ENCODE measurements around the gene E2F3. TPM values are rescaled to one million over a fixed set of nuclear protein-coding genes. Genes with fewer than 3 reads are reported as not detected.

Gene E2F3
- total RNA-seq, 6 experiments from 2014 or later: 1.1 to 6.3 (median 4.1) TPM

DNA sequence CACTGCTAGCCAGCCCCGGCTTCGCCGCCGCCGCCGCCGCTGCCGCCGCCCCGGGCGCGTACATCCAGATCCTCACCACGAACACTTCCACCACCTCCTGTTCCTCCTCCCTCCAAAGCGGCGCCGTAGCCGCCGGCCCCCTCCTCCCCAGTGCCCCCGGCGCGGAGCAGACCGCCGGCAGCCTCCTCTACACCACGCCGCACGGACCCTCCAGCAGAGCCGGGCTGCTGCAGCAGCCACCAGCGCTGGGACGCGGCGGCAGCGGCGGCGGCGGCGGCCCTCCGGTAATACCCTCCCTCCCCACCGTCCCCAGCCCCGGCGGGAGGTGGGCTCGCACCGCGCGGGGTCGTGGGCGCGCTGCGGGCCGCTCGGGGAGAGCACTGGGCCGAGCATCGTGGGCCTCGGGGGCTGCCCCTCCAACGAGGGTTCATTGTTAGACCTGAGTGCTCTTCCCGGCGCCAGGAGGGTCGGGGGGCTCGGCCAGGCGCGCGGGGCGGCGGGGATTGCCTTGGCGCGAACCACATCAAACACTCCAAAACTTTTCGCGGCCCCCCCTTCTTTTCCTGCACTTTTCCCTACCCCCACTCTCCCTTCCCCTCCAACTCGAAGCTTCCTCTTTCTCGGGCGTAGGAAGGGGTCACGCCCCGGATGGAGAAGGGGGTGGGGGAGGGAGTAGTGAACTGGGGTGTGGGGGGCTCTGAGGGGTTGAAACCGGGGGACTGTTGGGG is 827 bp downstream of the E2F3 start:
- DNase-seq (peak; percentile 57 to 64 (median 62)), ATAC-seq (peak in 2 of 4 donors; percentile 15 to 19)
- Histone ChIP-seq H3K27me3 (no peaks in the 10 kb centered on the region), H3K36me3 (no peaks in the 10 kb centered on the region), H3K4me3 (peak overlapping the region; percentile 47 to 73 (median 71)), H3K27ac (peak overlapping the region; percentile 10 to 93 (median 79)), H3K9me3 (no peaks in the 10 kb centered on the region), H3K4me1 (no peaks in the 10 kb centered on the region)
- TF ChIP-seq POLR2A (IDR thresholded peaks at IDR 0.05): no peak
- TF ChIP-seq, protein P1, sequence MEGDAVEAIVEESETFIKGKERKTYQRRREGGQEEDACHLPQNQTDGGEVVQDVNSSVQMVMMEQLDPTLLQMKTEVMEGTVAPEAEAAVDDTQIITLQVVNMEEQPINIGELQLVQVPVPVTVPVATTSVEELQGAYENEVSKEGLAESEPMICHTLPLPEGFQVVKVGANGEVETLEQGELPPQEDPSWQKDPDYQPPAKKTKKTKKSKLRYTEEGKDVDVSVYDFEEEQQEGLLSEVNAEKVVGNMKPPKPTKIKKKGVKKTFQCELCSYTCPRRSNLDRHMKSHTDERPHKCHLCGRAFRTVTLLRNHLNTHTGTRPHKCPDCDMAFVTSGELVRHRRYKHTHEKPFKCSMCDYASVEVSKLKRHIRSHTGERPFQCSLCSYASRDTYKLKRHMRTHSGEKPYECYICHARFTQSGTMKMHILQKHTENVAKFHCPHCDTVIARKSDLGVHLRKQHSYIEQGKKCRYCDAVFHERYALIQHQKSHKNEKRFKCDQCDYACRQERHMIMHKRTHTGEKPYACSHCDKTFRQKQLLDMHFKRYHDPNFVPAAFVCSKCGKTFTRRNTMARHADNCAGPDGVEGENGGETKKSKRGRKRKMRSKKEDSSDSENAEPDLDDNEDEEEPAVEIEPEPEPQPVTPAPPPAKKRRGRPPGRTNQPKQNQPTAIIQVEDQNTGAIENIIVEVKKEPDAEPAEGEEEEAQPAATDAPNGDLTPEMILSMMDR (IDR thresholded peaks at IDR 0.05): no peak
- intact Hi-C loops (cut with DNase I): no loop called here
- 0% methylated on average over 9 of the region's 73 CpGs for WGBS (ENCODE audit: insufficient coverage, low coverage, low lambda C conversion rate, missing lambda C conversion rate)

DNA sequence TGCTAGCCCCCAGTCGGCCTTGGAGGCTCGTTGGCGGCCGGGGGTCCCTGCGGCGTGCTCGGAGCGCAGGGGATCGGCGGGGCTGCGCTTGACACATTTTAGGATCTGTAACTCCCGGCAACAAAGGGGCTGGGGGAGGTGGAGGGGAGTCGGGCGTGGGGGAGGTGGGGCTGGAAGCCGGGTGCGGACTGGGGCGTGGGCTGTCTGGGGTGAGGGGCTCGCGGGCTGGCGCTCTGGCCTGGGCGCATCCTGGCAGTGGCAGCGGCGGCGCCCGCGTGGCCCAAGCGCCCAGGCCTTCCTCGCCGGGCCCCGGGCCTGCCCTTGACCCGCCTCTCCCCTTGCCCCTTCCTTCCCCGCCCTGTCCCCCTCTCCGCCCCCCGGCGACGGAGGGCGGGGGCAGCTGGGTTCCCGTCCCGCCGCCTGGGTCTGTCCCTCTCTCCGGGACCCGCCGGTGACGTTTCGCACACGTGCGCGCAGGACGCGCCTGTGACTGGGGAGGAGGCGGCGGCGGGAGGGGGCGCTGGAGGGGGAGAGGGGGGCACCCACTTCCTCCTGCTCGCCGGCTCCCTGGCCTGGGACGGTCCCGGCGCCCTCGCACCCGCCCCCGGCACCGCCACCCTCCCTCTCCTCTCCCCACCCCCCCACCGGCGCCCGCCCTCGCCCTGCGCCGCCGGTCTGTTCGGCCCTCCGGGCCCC is 1.5 kb downstream of the E2F3 start:
- no peaks in the 10 kb centered on the region for H3K4me1 ChIP-seq
- H3K4me3 ChIP-seq: peak overlapping the region; percentile 47 to 73 (median 71)
- H3K36me3 ChIP-seq: no peaks in the 10 kb centered on the region
- DNase-seq (peak; percentile 88 to 97 (median 97)), ATAC-seq (peak; percentile 44 to 64 (median 61))
- WGBS (ENCODE audit: insufficient coverage, low coverage, low lambda C conversion rate, missing lambda C conversion rate): 0% methylated on average over 10 of the region's 72 CpGs
- intact Hi-C loops (cut with DNase I): no loop called here
- TF ChIP-seq, protein P1 (IDR thresholded peaks at IDR 0.05): peak in 2 of 4 donors; percentile 6 to 20
- TF ChIP-seq POLR2A (IDR thresholded peaks at IDR 0.05): peak; percentile 54
- peak overlapping the region; percentile 62 to 93 (median 79) for H3K27ac ChIP-seq
- no peaks in the 10 kb centered on the region for H3K9me3 ChIP-seq
- H3K27me3 ChIP-seq: no peaks in the 10 kb centered on the region

DNA sequence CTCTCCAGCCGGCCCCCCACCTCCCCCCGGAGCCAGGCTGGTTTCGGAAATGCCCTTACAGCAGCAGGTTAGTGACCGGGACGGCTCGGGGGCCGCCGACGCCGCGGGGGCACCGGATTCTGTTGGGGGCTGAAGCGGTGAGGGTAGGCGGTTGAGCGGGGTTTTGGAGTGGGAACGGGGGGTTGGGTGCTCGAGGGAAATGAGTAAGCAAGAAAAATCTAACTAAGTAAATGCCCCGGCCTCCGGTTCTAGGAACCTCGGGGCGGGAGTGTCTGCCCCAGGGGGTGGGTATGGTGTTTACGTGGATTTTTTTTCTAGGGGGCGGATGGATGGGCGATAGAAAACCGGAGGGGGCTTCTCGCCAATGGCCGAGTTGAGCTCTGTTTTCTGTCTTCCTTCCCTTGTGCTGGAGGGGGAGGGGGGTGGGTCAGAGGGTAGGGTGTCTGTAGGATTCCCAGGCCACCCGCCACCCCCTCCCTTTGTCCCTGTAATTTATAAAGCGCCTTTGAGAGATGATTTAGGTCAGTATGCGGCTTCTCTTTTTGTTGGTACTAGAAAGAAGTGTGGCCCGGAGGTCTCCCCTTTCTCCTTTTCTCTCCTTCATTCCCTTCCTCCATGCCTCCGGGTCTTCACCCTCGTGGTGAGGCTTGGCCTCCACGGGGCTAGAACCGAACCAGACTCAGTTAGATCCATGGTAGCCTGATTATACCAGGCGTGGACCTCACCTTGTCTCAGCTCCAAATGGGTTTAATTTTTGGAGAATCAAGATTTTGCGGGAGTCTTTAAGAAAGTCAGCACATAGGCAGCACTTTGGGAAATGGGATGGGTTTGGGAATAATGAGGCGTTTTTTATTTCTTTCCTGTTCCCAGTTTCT is 2.3 kb downstream of the E2F3 start:
- Histone ChIP-seq H3K9me3 (no peaks in the 10 kb centered on the region), H3K4me1 (no peaks in the 10 kb centered on the region), H3K27ac (peak overlapping the region; percentile 62 to 93 (median 79)), H3K36me3 (no peaks in the 10 kb centered on the region), H3K27me3 (no peaks in the 10 kb centered on the region), H3K4me3 (peak overlapping the region; percentile 47 to 73 (median 71))
- WGBS (ENCODE audit: insufficient coverage, low coverage, low lambda C conversion rate, missing lambda C conversion rate): 2% methylated on average over 37 of the region's 38 CpGs
- DNase-seq (no peak), ATAC-seq (peak in 1 of 4 donors; percentile 0)
- TF ChIP-seq, protein P1 (IDR thresholded peaks at IDR 0.05): no peak
- no peak for TF ChIP-seq POLR2A (IDR thresholded peaks at IDR 0.05)
- intact Hi-C loops (cut with DNase I): no loop called here

GRCh38 chr6:20404641-20405032 is 3.0 kb downstream of the E2F3 start:
- ATAC-seq (peak in 1 of 4 donors; percentile 10), DNase-seq (peak in 1 of 3 donors; percentile 42)
- Histone ChIP-seq H3K27ac (peak overlapping the region; percentile 62 to 93 (median 79)), H3K4me1 (no peaks in the 10 kb centered on the region), H3K4me3 (peak overlapping the region; percentile 47 to 73 (median 71)), H3K9me3 (no peaks in the 10 kb centered on the region), H3K36me3 (no peaks in the 10 kb centered on the region), H3K27me3 (no peaks in the 10 kb centered on the region)
- no peak for TF ChIP-seq POLR2A (IDR thresholded peaks at IDR 0.05)
- TF ChIP-seq, protein P1 (IDR thresholded peaks at IDR 0.05): peak; percentile 26 to 51 (median 40)
- 0% methylated on average over 6 of the region's 6 CpGs for WGBS (ENCODE audit: insufficient coverage, low coverage, low lambda C conversion rate, missing lambda C conversion rate)
- intact Hi-C loops (cut with DNase I): no loop called here

Data from right lobe of liver (tissue), 6 donors.